Measurements from ENCODE around the gene GLRX5. TPM values are rescaled to one million over a fixed set of nuclear protein-coding genes. Genes with fewer than 3 reads are reported as not detected.

The GLRX5 gene
- total RNA-seq, 3 donors from 2014 or later (not counting 1 experiment from before 2014, with no cell fraction given), result 16.7 to 26.0 (median 23.4) TPM

GRCh38 chr14:95535226-95536021, 574 bp downstream of the GLRX5 start:
- Mint-ChIP-seq H3K27me3 (ENCODE audit: low read depth in 2 of 2) (no peaks in the 10 kb centered on the region), H3K9me3 (no peaks in the 10 kb centered on the region), H3K36me3 (no peaks in the 10 kb centered on the region), H3K4me3 (peak overlapping the region; percentile 97), H3K27ac (peak overlapping the region; percentile 95 to 96), H3K4me1 (peaks cover 67 to 68% of the 10 kb centered on the region in 2 donors)
- no peak overlapping the region for H3K27ac ChIP-seq (ENCODE audit: low read length)
- peak overlapping the region; percentile 58 for H3K4me3 ChIP-seq (ENCODE audit: low read length)
- TF ChIP-seq, protein P1, sequence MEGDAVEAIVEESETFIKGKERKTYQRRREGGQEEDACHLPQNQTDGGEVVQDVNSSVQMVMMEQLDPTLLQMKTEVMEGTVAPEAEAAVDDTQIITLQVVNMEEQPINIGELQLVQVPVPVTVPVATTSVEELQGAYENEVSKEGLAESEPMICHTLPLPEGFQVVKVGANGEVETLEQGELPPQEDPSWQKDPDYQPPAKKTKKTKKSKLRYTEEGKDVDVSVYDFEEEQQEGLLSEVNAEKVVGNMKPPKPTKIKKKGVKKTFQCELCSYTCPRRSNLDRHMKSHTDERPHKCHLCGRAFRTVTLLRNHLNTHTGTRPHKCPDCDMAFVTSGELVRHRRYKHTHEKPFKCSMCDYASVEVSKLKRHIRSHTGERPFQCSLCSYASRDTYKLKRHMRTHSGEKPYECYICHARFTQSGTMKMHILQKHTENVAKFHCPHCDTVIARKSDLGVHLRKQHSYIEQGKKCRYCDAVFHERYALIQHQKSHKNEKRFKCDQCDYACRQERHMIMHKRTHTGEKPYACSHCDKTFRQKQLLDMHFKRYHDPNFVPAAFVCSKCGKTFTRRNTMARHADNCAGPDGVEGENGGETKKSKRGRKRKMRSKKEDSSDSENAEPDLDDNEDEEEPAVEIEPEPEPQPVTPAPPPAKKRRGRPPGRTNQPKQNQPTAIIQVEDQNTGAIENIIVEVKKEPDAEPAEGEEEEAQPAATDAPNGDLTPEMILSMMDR (IDR thresholded peaks at IDR 0.05), result no peak
- no peaks in the 10 kb centered on the region for H3K27me3 ChIP-seq (ENCODE audit: control insufficient read depth, insufficient read depth, low read length)
- H3K9me3 ChIP-seq (ENCODE audit: control insufficient read depth, insufficient read depth, low read length), result no peaks in the 10 kb centered on the region
- no peak for DNase-seq
- H3K4me1 ChIP-seq (ENCODE audit: control insufficient read depth, insufficient read depth, low read length), result peaks cover 20% of the 10 kb centered on the region
- H3K36me3 ChIP-seq (ENCODE audit: control insufficient read depth, insufficient read depth, low read length), result no peaks in the 10 kb centered on the region
- intact Hi-C loops (cut with micrococcal nuclease), result loop anchor here (2.0 to 5.0 kb wide), 2 partner anchors 378 to 827 kb away; partner anchors contain the start of genes ATG2B, DICER1 and GSKIP
- 2% methylated on average over 52 of the region's 52 CpGs for WGBS (ENCODE audit: insufficient coverage)
- no peak for ATAC-seq

GRCh38 chr14:95536036-95536593, 1.3 kb downstream of the GLRX5 start:
- Histone ChIP-seq H3K9me3 (ENCODE audit: control insufficient read depth, insufficient read depth, low read length) (no peaks in the 10 kb centered on the region), H3K4me3 (ENCODE audit: low read length) (no peak overlapping the region), H3K4me1 (ENCODE audit: control insufficient read depth, insufficient read depth, low read length) (peaks cover 20% of the 10 kb centered on the region), H3K27ac (ENCODE audit: low read length) (no peak overlapping the region), H3K27me3 (ENCODE audit: control insufficient read depth, insufficient read depth, low read length) (no peaks in the 10 kb centered on the region), H3K36me3 (ENCODE audit: control insufficient read depth, insufficient read depth, low read length) (no peaks in the 10 kb centered on the region)
- TF ChIP-seq, protein P1 (IDR thresholded peaks at IDR 0.05), result no peak
- H3K27ac Mint-ChIP-seq, result peak overlapping the region; percentile 79 to 96
- no peaks in the 10 kb centered on the region for H3K36me3 Mint-ChIP-seq
- ATAC-seq (no peak), DNase-seq (no peak)
- 49% methylated on average over 4 of the region's 4 CpGs for whole genome bisulfite sequencing (ENCODE audit: insufficient coverage)
- H3K4me3 Mint-ChIP-seq, result peak overlapping the region; percentile 97
- H3K9me3 Mint-ChIP-seq, result no peaks in the 10 kb centered on the region
- no peaks in the 10 kb centered on the region for H3K27me3 Mint-ChIP-seq (ENCODE audit: low read depth in 2 of 2)
- intact Hi-C loops (cut with micrococcal nuclease), result loop anchor here (5.0 kb wide), 1 partner anchor 379 kb away; the partner anchor contains the start of gene DICER1
- H3K4me1 Mint-ChIP-seq, result peaks cover 71 to 73% of the 10 kb centered on the region in 2 donors

GRCh38 chr14:95536671-95537070, 1.8 kb downstream of the GLRX5 start:
- Mint-ChIP-seq H3K4me1 (peaks cover 71 to 73% of the 10 kb centered on the region in 2 donors), H3K27ac (no peak overlapping the region), H3K9me3 (no peaks in the 10 kb centered on the region), H3K4me3 (peak overlapping the region; percentile 5), H3K36me3 (no peaks in the 10 kb centered on the region), H3K27me3 (ENCODE audit: low read depth in 2 of 2) (no peaks in the 10 kb centered on the region)
- TF ChIP-seq, protein P1 (IDR thresholded peaks at IDR 0.05), result no peak
- DNase-seq, result no peak
- Histone ChIP-seq H3K4me1 (ENCODE audit: control insufficient read depth, insufficient read depth, low read length) (peaks cover 20% of the 10 kb centered on the region), H3K27me3 (ENCODE audit: control insufficient read depth, insufficient read depth, low read length) (no peaks in the 10 kb centered on the region), H3K4me3 (ENCODE audit: low read length) (no peak overlapping the region), H3K36me3 (ENCODE audit: control insufficient read depth, insufficient read depth, low read length) (no peaks in the 10 kb centered on the region), H3K9me3 (ENCODE audit: control insufficient read depth, insufficient read depth, low read length) (no peaks in the 10 kb centered on the region), H3K27ac (ENCODE audit: low read length) (no peak overlapping the region)
- no peak for ATAC-seq
- intact Hi-C loops (cut with micrococcal nuclease), result loop anchor here (5.0 kb wide), 1 partner anchor 379 kb away; the partner anchor contains the start of gene DICER1
- WGBS (ENCODE audit: insufficient coverage), result 87% methylated on average over 5 of the region's 5 CpGs

All from natural killer cell (primary cell).